K562 (cell line): ENCODE data around the gene CIAO3. TPM values are rescaled to one million over a fixed set of nuclear protein-coding genes. Genes with fewer than 3 reads are reported as not detected.

Experiments used
- ATAC-seq: fragments of 200-7000 bp; cut with Tn5 transposase; 3 replicates; pipeline ENCODE4 v1.9.1; 2020; ENCODE audit warnings: moderate library complexity
- BruUV-seq: library from RNA; stranded (reverse); fragments of 400-500 nt; replicated peaks from 2 replicates; lab custom pipeline; 2021; lab: Mats Ljungman, UMichigan
- CTCF ChIA-PET: fragments of 300-600 bp; formaldehyde crosslinking; extraction: SDS; loops from one replicate; lab custom pipeline; 2021; ENCODE audit warnings: low intra/inter-chr PET ratio; lab: Yijun Ruan, JAX
- POLR2A ChIA-PET: fragments of 300-600, 350-650 bp; sonication (Branson Sonifier 250); formaldehyde crosslinking; extraction: SDS; loops from one replicate; lab custom pipeline; 2021; ENCODE audit warnings: antibody characterized with exemption, inconsistent platforms; lab: Yijun Ruan, JAX
- DNase-seq, 4 experiments: peaks; one replicate each; pipeline versions ENCODE4 v3.0.0 to v3.0.0-alpha.2; 2011 to 2018; ENCODE audit warnings: low spot score in 3 of 4, mixed read lengths in 3 of 4; ENCODE audit errors: extremely low read depth in 1 of 4
- FAIRE-seq: peaks from 2 replicates; lab custom pipeline; 2011; peaks lifted over from hg19 to GRCh38; lab: Jason Lieb, UNC
- H2AFZ ChIP-seq: 2 replicates; pipeline ENCODE4 v1.6.0; 2011; ENCODE audit warnings: low read depth, low read length, control low read depth, inconsistent platforms
- H3K27ac ChIP-seq: fragments of 200-600 bp; 3 replicates; pipeline ENCODE4 v1.8.0; 2011; ENCODE audit warnings: low read depth, mild to moderate bottlenecking, control low read depth, inconsistent platforms, low read length, moderate library complexity, mixed read lengths; ENCODE audit errors: extremely low read depth
- H3K27me3 ChIP-seq, 2 experiments: fragments of 300-600 bp in 1 of 2; 2 replicates in 1 of 2; 3 replicates in 1 of 2; pipeline versions ENCODE4 v1.6.0 to v1.8.0; 2011; ENCODE audit warnings: inconsistent platforms in 2 of 2, low read length in 2 of 2, mild to moderate bottlenecking in 1 of 2, mixed read lengths in 1 of 2, moderate library complexity in 1 of 2; ENCODE audit not compliant: control insufficient read depth in 2 of 2, insufficient read depth in 2 of 2
- H3K36me3 ChIP-seq: fragments of 300-600 bp; 3 replicates; pipeline ENCODE4 v1.8.0; 2011; ENCODE audit warnings: mild to moderate bottlenecking, low read length, inconsistent platforms; ENCODE audit not compliant: control insufficient read depth, insufficient read depth
- H3K4me1 ChIP-seq, 2 experiments: fragments of 200-600 bp in 1 of 2; replicated peaks in 1 of 2; 2 replicates in 1 of 2; 3 replicates in 1 of 2; pipeline versions ENCODE4 v1.5.1 to v1.8.0; 2011; ENCODE audit warnings: inconsistent platforms in 2 of 2, low read length in 2 of 2, mild to moderate bottlenecking in 1 of 2, mixed read lengths in 1 of 2, moderate library complexity in 1 of 2; ENCODE audit not compliant: control insufficient read depth in 2 of 2, insufficient read depth in 2 of 2
- H3K4me2 ChIP-seq: 2 replicates; pipeline ENCODE4 v1.6.1; 2011; ENCODE audit warnings: low read length, control low read depth, inconsistent platforms, mixed read lengths; ENCODE audit not compliant: insufficient read depth
- H3K4me3 ChIP-seq: fragments of 200-600 bp; sonication (generic), shearing (Covaris generic); 2 replicates; pipeline ENCODE4 v1.5.1; 2016; ENCODE audit warnings: control low read depth, inconsistent platforms
- H3K79me2 ChIP-seq: fragments of 200-600 bp; 3 replicates; pipeline ENCODE4 v1.8.0; 2011; ENCODE audit warnings: low read length, inconsistent platforms; ENCODE audit not compliant: control insufficient read depth, insufficient read depth
- H3K9ac ChIP-seq, 2 experiments: 2 replicates each; pipeline versions ENCODE4 v1.6.0 to v1.6.1; 2011; ENCODE audit warnings: low read depth in 2 of 2, low read length in 2 of 2, control low read depth in 1 of 2, inconsistent platforms in 1 of 2, mild to moderate bottlenecking in 1 of 2, mixed read lengths in 1 of 2; ENCODE audit not compliant: insufficient read depth in 1 of 2
- H3K9me1 ChIP-seq: one replicate; pipeline ENCODE4 v1.6.0; 2011; ENCODE audit warnings: inconsistent platforms, mild to moderate bottlenecking, low read length, moderate library complexity; ENCODE audit not compliant: control insufficient read depth, insufficient read depth
- H3K9me3 ChIP-seq: replicated peaks from 2 replicates; pipeline ENCODE4 v1.5.1; 2011; ENCODE audit warnings: low read depth, low read length, inconsistent platforms; ENCODE audit not compliant: control insufficient read depth, insufficient read depth
- H4K20me1 ChIP-seq: replicated peaks from 2 replicates; pipeline ENCODE4 v1.6.1; 2011; ENCODE audit warnings: low read length, inconsistent platforms, mixed read lengths; ENCODE audit not compliant: control insufficient read depth, insufficient read depth
- ADNP ChIP-seq: fragments of 200-800 bp; sonication (Bioruptor generic); IDR thresholded peaks from 2 replicates; pipeline ENCODE4 v1.6.1; 2016; ENCODE audit warnings: missing genetic modification characterization, missing compliant biosample characterization
- BCLAF1 ChIP-seq, 2 experiments: fragments of 450-650 bp in 1 of 2; IDR thresholded peaks; 2 replicates each; pipeline ENCODE4 v1.6.1; 2011 to 2017; ENCODE audit warnings: low read depth in 2 of 2, antibody characterized with exemption in 1 of 2, borderline replicate concordance in 1 of 2, low read length in 1 of 2, mild to moderate bottlenecking in 1 of 2, mixed read lengths in 1 of 2; ENCODE audit not compliant: control insufficient read depth in 1 of 2
- BRD4 ChIP-seq: fragments of 200-600 bp; sonication (generic); IDR thresholded peaks from 2 replicates; pipeline ENCODE4 v1.6.1; 2017; ENCODE audit warnings: inconsistent platforms
- BRF1 ChIP-seq: IDR thresholded peaks from 3 replicates; pipeline ENCODE4 v1.6.1; 2011; ENCODE audit warnings: borderline replicate concordance, mild to moderate bottlenecking; ENCODE audit not compliant: insufficient read length; ENCODE audit errors: extremely low read depth
- DACH1 ChIP-seq: fragments of 450-650 bp; IDR thresholded peaks from 2 replicates; pipeline ENCODE4 v1.6.1; 2018; ENCODE audit not compliant: partially characterized antibody
- HMGN3 ChIP-seq: IDR thresholded peaks from 2 replicates; pipeline ENCODE4 v1.6.1; 2011; ENCODE audit warnings: borderline replicate concordance, low read depth, mild to moderate bottlenecking, mixed read lengths, low read length; ENCODE audit not compliant: insufficient read length; ENCODE audit errors: extremely low read depth
- HNRNPL ChIP-seq: fragments of 200-400 bp; formaldehyde crosslinking; IDR thresholded peaks from 2 replicates; pipeline ENCODE4 v1.6.1; 2017; ENCODE audit warnings: low read depth, mild to moderate bottlenecking, low read length
- KAT7 ChIP-seq: sonication (generic); formaldehyde crosslinking; IDR thresholded peaks from 2 replicates; pipeline ENCODE4 v1.8.0; 2022; ENCODE audit warnings: missing genetic modification reagents, mild to moderate bottlenecking, borderline replicate concordance
- MTA3 ChIP-seq: fragments of 450-650 bp; formaldehyde crosslinking; IDR thresholded peaks from 2 replicates; pipeline ENCODE4 v1.6.1; 2017; ENCODE audit warnings: mild to moderate bottlenecking, borderline replicate concordance
- NR2C1 ChIP-seq, 2 experiments: fragments of 450-650 bp; IDR thresholded peaks; 2 replicates each; pipeline ENCODE4 v1.6.1; 2017; ENCODE audit warnings: mild to moderate bottlenecking in 2 of 2, antibody characterized with exemption in 1 of 2, inconsistent platforms in 1 of 2, missing compliant biosample characterization in 1 of 2, missing genetic modification characterization in 1 of 2
- SMAD3 ChIP-seq: fragments of 450-650 bp; formaldehyde crosslinking; conservative IDR thresholded peaks from 2 replicates; pipeline ENCODE4 v1.4.0; 2020; ENCODE audit warnings: mild to moderate bottlenecking
- WHSC1 ChIP-seq: IDR thresholded peaks from one replicate; pipeline ENCODE4 v1.6.1; 2012; ENCODE audit warnings: low read length, control low read depth, inconsistent platforms
- ZNF3 ChIP-seq: fragments of 250-450 bp; sonication (Bioruptor Pico); IDR thresholded peaks from 2 replicates; pipeline ENCODE4 v1.5.0; 2021; ENCODE audit warnings: mild to moderate bottlenecking, moderate library complexity
- WGBS: fragments of 100-300 bp; shearing (Covaris generic); methylation state at CpG from one replicate; pipeline ENCODE4 v1.1.6; 2016; ENCODE audit warnings: low coverage, mixed read lengths; ENCODE audit not compliant: insufficient coverage; ENCODE audit errors: missing lambda C conversion rate; 5-methylcytosine and 5-hydroxymethylcytosine counted together
- in situ Hi-C: fragments of 300-500 bp; cut with MboI; formaldehyde crosslinking; loops from 4 replicates; pipeline ENCODE4 v1.15.0; 2018; ENCODE audit warnings: inconsistent platforms, mixed read lengths
- intact Hi-C: fragments of 100-400 bp; cut with micrococcal nuclease; formaldehyde crosslinking; loops from 2 replicates; pipeline ENCODE4 v1.14.2; 2022
- polyA plus RNA-seq, 8 experiments: library from polyadenylated mRNA; depleted of rRNA in 4 of 8; stranded (reverse) in 5 of 8; unstranded in 3 of 8; fragments of >200 nt; fragmentation: Nextera tagmentation in 2 of 8; fragmentation: Illumina TruSeq in 1 of 8; extraction: Ambion mirVana in 2 of 8; extraction: Trizol in 1 of 8; gene quantifications; 2 replicates each; pipeline versions ENCODE4 v1.2.1 to v1.2.3, GENCODE V29; 2011 to 2014; ENCODE audit warnings: inconsistent platforms in 1 of 8, missing spikeins in 1 of 8
- total RNA-seq, 7 experiments: library from RNA; depleted of rRNA in 6 of 7; stranded (reverse); fragments of >200 nt in 6 of 7; fragmentation: Illumina TruSeq in 2 of 7; extraction: Trizol in 2 of 7; gene quantifications; 2 replicates each; pipeline versions ENCODE4 v1.2.1 to v1.2.3, GENCODE V29; 2011 to 2021; ENCODE audit warnings: low replicate concordance in 1 of 7
- TF ChIP-seq, protein P1 (sequence below): sonication (generic); formaldehyde crosslinking; IDR thresholded peaks from 2 replicates; pipeline ENCODE4 v1.8.1; 2023; ENCODE audit warnings: mild to moderate bottlenecking, missing genetic modification reagents

CIAO3 gene
- total and polyA plus RNA-seq, 9 of the 15 experiments (the other 6 are each of a cell fraction or from before 2014, with no cell fraction given) = 2.2 to 35.6 (median 18.7) TPM

- Histone ChIP-seq H3K27ac (no peak overlapping the region), H3K9me1 (peaks cover 15% of the 10 kb centered on the region), H3K9me3 (no peaks in the 10 kb centered on the region), H3K36me3 (peaks cover 61% of the 10 kb centered on the region), H3K4me3 (no peak overlapping the region), H3K79me2 (peaks cover 41% of the 10 kb centered on the region), H2AFZ (no peak overlapping the region), H3K27me3 (no peaks in the 10 kb centered on the region), H3K9ac (no peak overlapping the region), H3K4me2 (no peak overlapping the region), H3K4me1 (peaks cover 24 to 93% of the 10 kb centered on the region in 2 experiments), H4K20me1 (peaks cover 11% of the 10 kb centered on the region)
- in situ Hi-C loops = no loop called here
- BruUV-seq = no TSS peak
- FAIRE-seq = no peak
- WGBS = 95% methylated on average over 44 of the region's 51 CpGs
- no peak for ATAC-seq
- intact Hi-C loops = no loop called here
- POLR2A ChIA-PET = interaction anchor here (1.4 kb wide), 1 partner anchor 9 kb away, joined by 5 read pairs; no protein-coding TSS in a partner anchor
- no peak for DNase-seq
- CTCF ChIA-PET = no interaction called here
- TF ChIP-seq SMAD3 (no peak), ZNF3 (CRISPR knock-in tag) (no peak), MTA3 (no peak), WHSC1 (no peak), DACH1 (no peak), HMGN3 (peak; percentile 14), BRD4 (no peak), KAT7 (no peak), BRF1 (no peak), BCLAF1 (IDR thresholded peaks at IDR 0.05; ENCODE audit: borderline replicate concordance in 1 of 2, control insufficient read depth in 1 of 2, low read depth in 2 of 2, low read length in 1 of 2) (no peak), HNRNPL (peak; percentile 69; the same call in 1 of the 2 replicates), ADNP (no peak), NR2C1 (IDR thresholded peaks at IDR 0.05) (no peak), NR2C1 (tag; IDR thresholded peaks at IDR 0.05) (no peak)
- TF ChIP-seq, protein P1, sequence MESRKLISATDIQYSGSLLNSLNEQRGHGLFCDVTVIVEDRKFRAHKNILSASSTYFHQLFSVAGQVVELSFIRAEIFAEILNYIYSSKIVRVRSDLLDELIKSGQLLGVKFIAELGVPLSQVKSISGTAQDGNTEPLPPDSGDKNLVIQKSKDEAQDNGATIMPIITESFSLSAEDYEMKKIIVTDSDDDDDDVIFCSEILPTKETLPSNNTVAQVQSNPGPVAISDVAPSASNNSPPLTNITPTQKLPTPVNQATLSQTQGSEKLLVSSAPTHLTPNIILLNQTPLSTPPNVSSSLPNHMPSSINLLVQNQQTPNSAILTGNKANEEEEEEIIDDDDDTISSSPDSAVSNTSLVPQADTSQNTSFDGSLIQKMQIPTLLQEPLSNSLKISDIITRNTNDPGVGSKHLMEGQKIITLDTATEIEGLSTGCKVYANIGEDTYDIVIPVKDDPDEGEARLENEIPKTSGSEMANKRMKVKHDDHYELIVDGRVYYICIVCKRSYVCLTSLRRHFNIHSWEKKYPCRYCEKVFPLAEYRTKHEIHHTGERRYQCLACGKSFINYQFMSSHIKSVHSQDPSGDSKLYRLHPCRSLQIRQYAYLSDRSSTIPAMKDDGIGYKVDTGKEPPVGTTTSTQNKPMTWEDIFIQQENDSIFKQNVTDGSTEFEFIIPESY (CRISPR knock-in tag) = 0 out of 2 replicates have a peak, but pooled peaks have one; percentile 29
Observed at GRCh38 chr16:686459-687260, 54.1 kb downstream of the CIAO3 start.
